ENCODE measurements around the gene SUSD6. TPM values are rescaled to one million over a fixed set of nuclear protein-coding genes. Genes with fewer than 3 reads are reported as not detected.

Gene SUSD6
- total and polyA plus RNA-seq, 9 of the 15 experiments (the other 6 are each of a cell fraction or from before 2014, with no cell fraction given), result 2.9 to 20.7 (median 5.6) TPM

GRCh38 chr14:69696633-69697557 is 85.5 kb downstream of the SUSD6 start (continued):
- TF ChIP-seq ZNF639 (CRISPR knock-in tag; conservative IDR thresholded peaks at IDR 0.05 in 1 of 2, IDR thresholded peaks at IDR 0.05 in 1 of 2), result peak in 1 of 2 experiments; percentile 88; a peak in 2 of 4 replicates
- TF ChIP-seq ZNF696 (CRISPR knock-in tag; conservative IDR thresholded peaks at IDR 0.05), result no peak
- TF ChIP-seq RBM14 (IDR thresholded peaks at IDR 0.05; ENCODE audit: borderline replicate concordance, insufficient read depth, low read depth, low read length), result no peak
- TF ChIP-seq NCOA1 (IDR thresholded peaks at IDR 0.05; ENCODE audit: low read depth), result no peak
- TF ChIP-seq TFAM (CRISPR knock-in tag; conservative IDR thresholded peaks at IDR 0.05), result no peak
- no peak for TF ChIP-seq BHLHE40 (IDR thresholded peaks at IDR 0.05; ENCODE audit: low read length)
- TF ChIP-seq TAF15 (IDR thresholded peaks at IDR 0.05; ENCODE audit: low read depth, low read length), result no peak
- no peak for TF ChIP-seq JUN (IDR thresholded peaks at IDR 0.05; ENCODE audit: borderline replicate concordance, low read depth, low read length)
- TF ChIP-seq JUN (CRISPR knock-in tag; IDR thresholded peaks at IDR 0.05; ENCODE audit: borderline replicate concordance), result no peak
- TF ChIP-seq DACH1 (IDR thresholded peaks at IDR 0.05; ENCODE audit: partially characterized antibody), result no peak
- TF ChIP-seq LCOR (CRISPR knock-in tag; IDR thresholded peaks at IDR 0.05), result no peak
- TF ChIP-seq ZNF707 (CRISPR knock-in tag; conservative IDR thresholded peaks at IDR 0.05), result no peak
- TF ChIP-seq RBM25 (IDR thresholded peaks at IDR 0.05; ENCODE audit: low read depth, low read length, severe bottlenecking), result no peak
- no peak for TF ChIP-seq ZNF695 (CRISPR knock-in tag; IDR thresholded peaks at IDR 0.05)
- no peak for TF ChIP-seq PHB2 (IDR thresholded peaks at IDR 0.05; ENCODE audit: low read depth)
- no peak for TF ChIP-seq MED1 (CRISPR knock-in tag; IDR thresholded peaks at IDR 0.05; ENCODE audit: borderline replicate concordance)
- no peak for TF ChIP-seq NFATC3 (IDR thresholded peaks at IDR 0.05)
- TF ChIP-seq ARID3B (CRISPR knock-in tag; IDR thresholded peaks at IDR 0.05; ENCODE audit: borderline replicate concordance), result no peak
- TF ChIP-seq MAFG (tag; conservative IDR thresholded peaks at IDR 0.05), result peak; percentile 20; the same call in 1 of the 2 replicates
- no peak for TF ChIP-seq RBM17 (IDR thresholded peaks at IDR 0.05; ENCODE audit: borderline replicate concordance, low read depth, low read length)
- TF ChIP-seq ZNF280B (CRISPR knock-in tag; IDR thresholded peaks at IDR 0.05), result no peak
- TF ChIP-seq ZNF133 (CRISPR knock-in tag; IDR thresholded peaks at IDR 0.05), result no peak
- TF ChIP-seq BRCA1 (IDR thresholded peaks at IDR 0.05), result no peak
- no peak for TF ChIP-seq BRCA1 (CRISPR knock-in tag; IDR thresholded peaks at IDR 0.05)
- TF ChIP-seq PCBP2 (IDR thresholded peaks at IDR 0.05; ENCODE audit: low read depth, low read length, poor library complexity, severe bottlenecking), result no peak
